ENCODE measurements around the gene ZNF296. TPM values are rescaled to one million over a fixed set of nuclear protein-coding genes. Genes with fewer than 3 reads are reported as not detected.

ZNF296 gene
- total RNA-seq, 1 donor from 2014 or later: 0.70 TPM

DNA sequence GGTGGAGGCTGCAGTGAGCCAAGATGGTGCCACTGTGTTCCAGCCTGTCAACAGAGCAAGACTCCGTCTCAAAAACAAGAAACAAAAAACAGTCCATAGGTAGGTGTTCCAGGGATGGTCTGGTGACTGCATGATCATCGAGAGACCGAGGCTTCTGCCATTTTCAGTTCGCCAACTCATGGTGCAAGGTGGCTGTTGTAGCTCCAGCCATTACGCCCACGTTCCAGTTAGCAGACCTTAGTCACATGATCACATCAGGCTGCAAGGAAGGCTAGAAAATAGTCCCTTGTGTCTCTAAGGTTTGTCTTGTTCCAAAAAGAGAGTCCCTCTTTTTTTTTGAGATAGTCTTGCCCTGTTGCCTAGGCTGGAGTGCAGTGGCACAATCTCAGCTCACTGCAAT, 40.5 kb downstream of the ZNF296 start:
- peaks cover 14% of the 10 kb centered on the region for H3K4me1 Mint-ChIP-seq (ENCODE audit: unreplicated experiment)
- no peaks in the 10 kb centered on the region for H3K27me3 Mint-ChIP-seq (ENCODE audit: unreplicated experiment)
- TF ChIP-seq, protein P1, sequence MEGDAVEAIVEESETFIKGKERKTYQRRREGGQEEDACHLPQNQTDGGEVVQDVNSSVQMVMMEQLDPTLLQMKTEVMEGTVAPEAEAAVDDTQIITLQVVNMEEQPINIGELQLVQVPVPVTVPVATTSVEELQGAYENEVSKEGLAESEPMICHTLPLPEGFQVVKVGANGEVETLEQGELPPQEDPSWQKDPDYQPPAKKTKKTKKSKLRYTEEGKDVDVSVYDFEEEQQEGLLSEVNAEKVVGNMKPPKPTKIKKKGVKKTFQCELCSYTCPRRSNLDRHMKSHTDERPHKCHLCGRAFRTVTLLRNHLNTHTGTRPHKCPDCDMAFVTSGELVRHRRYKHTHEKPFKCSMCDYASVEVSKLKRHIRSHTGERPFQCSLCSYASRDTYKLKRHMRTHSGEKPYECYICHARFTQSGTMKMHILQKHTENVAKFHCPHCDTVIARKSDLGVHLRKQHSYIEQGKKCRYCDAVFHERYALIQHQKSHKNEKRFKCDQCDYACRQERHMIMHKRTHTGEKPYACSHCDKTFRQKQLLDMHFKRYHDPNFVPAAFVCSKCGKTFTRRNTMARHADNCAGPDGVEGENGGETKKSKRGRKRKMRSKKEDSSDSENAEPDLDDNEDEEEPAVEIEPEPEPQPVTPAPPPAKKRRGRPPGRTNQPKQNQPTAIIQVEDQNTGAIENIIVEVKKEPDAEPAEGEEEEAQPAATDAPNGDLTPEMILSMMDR (IDR thresholded peaks at IDR 0.05): no peak
- no peak overlapping the region for H3K4me3 Mint-ChIP-seq (ENCODE audit: unreplicated experiment)
- no peak overlapping the region for H3K27ac Mint-ChIP-seq (ENCODE audit: unreplicated experiment)
- peaks cover 22% of the 10 kb centered on the region for H3K36me3 Mint-ChIP-seq (ENCODE audit: unreplicated experiment)
- DNase-seq (ENCODE audit: extremely low spot score, unreplicated experiment): no peak
- no peaks in the 10 kb centered on the region for H3K9me3 Mint-ChIP-seq (ENCODE audit: unreplicated experiment)

DNA sequence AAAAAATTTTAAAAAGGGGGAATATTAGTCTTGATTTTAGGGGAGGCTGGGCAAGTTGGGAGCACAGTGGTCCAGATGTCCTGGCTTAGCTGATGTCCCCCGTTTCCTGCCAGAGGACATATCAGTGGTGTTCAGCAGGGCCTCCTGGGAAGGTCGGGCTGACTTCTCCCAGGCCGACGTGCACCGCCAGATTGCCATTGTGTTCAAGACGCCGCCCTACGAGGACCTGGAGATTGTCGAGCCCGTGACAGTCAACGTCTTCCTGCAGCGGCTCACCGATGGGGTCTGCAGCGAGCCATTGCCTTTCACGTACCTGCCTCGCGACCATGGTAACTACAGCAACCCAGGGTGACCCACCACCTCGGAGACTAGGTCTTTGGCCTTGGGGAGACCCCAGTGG, 43.9 kb downstream of the ZNF296 start:
- H3K9me3 Mint-ChIP-seq (ENCODE audit: unreplicated experiment): no peaks in the 10 kb centered on the region
- no peaks in the 10 kb centered on the region for H3K4me1 Mint-ChIP-seq (ENCODE audit: unreplicated experiment)
- no peak overlapping the region for H3K4me3 Mint-ChIP-seq (ENCODE audit: unreplicated experiment)
- DNase-seq (ENCODE audit: extremely low spot score, unreplicated experiment): no peak
- no peaks in the 10 kb centered on the region for H3K27me3 Mint-ChIP-seq (ENCODE audit: unreplicated experiment)
- H3K36me3 Mint-ChIP-seq (ENCODE audit: unreplicated experiment): peaks cover 28% of the 10 kb centered on the region
- TF ChIP-seq, protein P1 (IDR thresholded peaks at IDR 0.05): no peak
- no peak overlapping the region for H3K27ac Mint-ChIP-seq (ENCODE audit: unreplicated experiment)

DNA sequence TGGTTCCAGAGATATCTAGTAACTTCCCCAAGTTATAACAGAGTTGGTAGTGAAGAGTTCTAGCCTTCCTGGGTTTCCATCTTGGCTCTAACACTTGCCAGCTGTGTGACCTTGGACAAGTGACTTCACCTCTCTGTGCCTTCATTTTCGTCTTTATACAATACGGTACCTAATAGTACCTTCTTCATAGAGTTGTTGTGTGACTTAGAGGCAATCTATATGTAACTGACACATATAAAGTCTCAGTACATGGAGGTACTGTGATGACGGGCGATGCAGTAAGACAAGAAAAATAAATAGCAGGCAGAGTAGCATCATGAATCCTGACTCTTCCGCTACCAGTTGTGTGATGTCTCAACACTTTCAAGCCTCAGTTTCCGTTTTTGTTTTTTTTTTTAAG, 45.5 kb downstream of the ZNF296 start:
- H3K36me3 Mint-ChIP-seq (ENCODE audit: unreplicated experiment): peaks cover 25% of the 10 kb centered on the region

DNA sequence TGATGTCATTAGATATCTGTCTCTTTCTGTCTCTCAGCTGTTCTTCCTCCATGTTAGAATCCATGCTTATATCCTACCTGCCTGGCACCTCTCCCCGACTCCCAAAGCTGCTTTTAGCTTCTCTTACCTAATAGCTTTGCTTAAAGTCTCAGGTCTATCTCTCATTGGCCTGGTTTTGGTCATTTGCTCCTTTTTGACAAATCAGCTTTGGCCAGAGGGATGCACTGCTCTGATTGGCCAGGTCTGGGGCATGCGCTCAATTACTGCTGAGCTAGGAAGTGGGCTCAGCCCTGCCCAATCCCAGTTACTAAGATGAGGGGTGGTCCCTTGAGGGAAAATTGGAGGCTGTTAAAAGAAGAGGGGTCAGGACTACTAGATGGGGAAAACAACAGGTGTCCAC, 48.9 kb downstream of the ZNF296 start:
- no peaks in the 10 kb centered on the region for H3K4me1 Mint-ChIP-seq (ENCODE audit: unreplicated experiment)
- peaks cover 14% of the 10 kb centered on the region for H3K36me3 Mint-ChIP-seq (ENCODE audit: unreplicated experiment)
- no peak overlapping the region for H3K4me3 Mint-ChIP-seq (ENCODE audit: unreplicated experiment)
- no peaks in the 10 kb centered on the region for H3K27me3 Mint-ChIP-seq (ENCODE audit: unreplicated experiment)
- no peak overlapping the region for H3K27ac Mint-ChIP-seq (ENCODE audit: unreplicated experiment)
- TF ChIP-seq, protein P1 (IDR thresholded peaks at IDR 0.05): no peak
- H3K9me3 Mint-ChIP-seq (ENCODE audit: unreplicated experiment): no peaks in the 10 kb centered on the region
- DNase-seq (ENCODE audit: extremely low spot score, unreplicated experiment): no peak

More for the DNA sequence above, 45.5 kb downstream of the ZNF296 start:
- no peak overlapping the region for H3K27ac Mint-ChIP-seq (ENCODE audit: unreplicated experiment)
- H3K4me3 Mint-ChIP-seq (ENCODE audit: unreplicated experiment): no peak overlapping the region
- no peak for DNase-seq (ENCODE audit: extremely low spot score, unreplicated experiment)
- no peaks in the 10 kb centered on the region for H3K4me1 Mint-ChIP-seq (ENCODE audit: unreplicated experiment)
- TF ChIP-seq, protein P1 (IDR thresholded peaks at IDR 0.05): no peak
- no peaks in the 10 kb centered on the region for H3K27me3 Mint-ChIP-seq (ENCODE audit: unreplicated experiment)
- no peaks in the 10 kb centered on the region for H3K9me3 Mint-ChIP-seq (ENCODE audit: unreplicated experiment)

DNA sequence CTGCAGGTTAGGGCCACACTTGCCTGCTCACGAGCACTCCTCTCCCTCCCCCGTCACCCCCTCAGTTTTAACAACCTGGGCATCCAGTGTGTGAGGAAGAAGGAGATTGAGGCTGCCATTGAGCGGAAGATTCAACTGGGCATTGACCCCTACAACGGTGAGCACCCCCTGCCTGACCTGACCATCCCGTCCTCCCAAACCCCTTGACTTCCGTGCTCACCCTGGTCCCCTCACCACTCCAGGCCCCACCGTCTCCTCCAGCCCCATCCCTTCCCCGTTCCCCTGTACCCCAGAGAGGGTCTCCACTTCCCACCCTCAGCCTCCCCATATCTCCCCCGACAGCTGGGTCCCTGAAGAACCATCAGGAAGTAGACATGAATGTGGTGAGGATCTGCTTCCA, 51.0 kb downstream of the ZNF296 start:
- no peaks in the 10 kb centered on the region for H3K27me3 Mint-ChIP-seq (ENCODE audit: unreplicated experiment)
- H3K9me3 Mint-ChIP-seq (ENCODE audit: unreplicated experiment): no peaks in the 10 kb centered on the region
- TF ChIP-seq, protein P1 (IDR thresholded peaks at IDR 0.05): no peak
- no peak overlapping the region for H3K4me3 Mint-ChIP-seq (ENCODE audit: unreplicated experiment)
- H3K27ac Mint-ChIP-seq (ENCODE audit: unreplicated experiment): no peak overlapping the region
- H3K36me3 Mint-ChIP-seq (ENCODE audit: unreplicated experiment): peaks cover 7% of the 10 kb centered on the region
- DNase-seq (ENCODE audit: extremely low spot score, unreplicated experiment): no peak
- H3K4me1 Mint-ChIP-seq (ENCODE audit: unreplicated experiment): no peaks in the 10 kb centered on the region

All from osteocyte (in vitro differentiated cells).